CD8-positive, alpha-beta memory T cell (primary cell): Measurements from ENCODE around the gene PGBD2. TPM values are rescaled to one million over a fixed set of nuclear protein-coding genes. Genes with fewer than 3 reads are reported as not detected.
"Not testable (repeated sequence)": the region's sequence is repeated elsewhere in the genome, so short reads cannot be mapped to it uniquely, and the experiment has no call there.

Source experiments
- CTCF ChIA-PET: fragments of 350-600 bp; sonication (Branson Sonifier 250); formaldehyde crosslinking; loops from one replicate; lab custom pipeline; 2021; ENCODE audit warnings: antibody characterized with exemption; lab: Charles Lee
- POLR2A ChIA-PET: fragments of 350-600 bp; sonication (Branson Sonifier 250); formaldehyde crosslinking; loops from one replicate; lab custom pipeline; 2021; ENCODE audit warnings: antibody characterized with exemption; lab: Charles Lee
- DNase-seq, 5 donors: peaks; one replicate each; pipeline versions ENCODE4 v3.0.0 to v3.0.0-alpha.2; 2020 to 2022; ENCODE audit warnings: mixed read lengths in 1 of 5
- H3K27ac ChIP-seq: one replicate; pipeline ENCODE4 v1.7.0; 2013; ENCODE audit warnings: low read depth, mild to moderate bottlenecking, low read length, moderate library complexity
- H3K27me3 ChIP-seq: 2 replicates; pipeline ENCODE4 v1.7.0; 2013; ENCODE audit warnings: low read length, mild to moderate bottlenecking; ENCODE audit not compliant: insufficient read depth, poor library complexity, severe bottlenecking
- H3K36me3 ChIP-seq: 2 replicates; pipeline ENCODE4 v1.7.0; 2013; ENCODE audit warnings: mild to moderate bottlenecking, low read length, moderate library complexity; ENCODE audit not compliant: insufficient read depth
- H3K4me1 ChIP-seq: 2 replicates; pipeline ENCODE4 v1.7.0; 2013; ENCODE audit warnings: mild to moderate bottlenecking, low read length, moderate library complexity; ENCODE audit not compliant: insufficient read depth
- H3K4me3 ChIP-seq: 2 replicates; pipeline ENCODE4 v1.7.0; 2013; ENCODE audit warnings: mild to moderate bottlenecking, low read length
- H3K9me3 ChIP-seq: 2 replicates; pipeline ENCODE4 v1.7.0; 2013; ENCODE audit warnings: mild to moderate bottlenecking, low read length
- H3K27ac Mint-ChIP-seq, 8 donors: one replicate each; pipeline ENCODE4 v1.8.0; 2020 to 2021; ENCODE audit warnings: mixed read lengths in 8 of 8, mild to moderate bottlenecking in 6 of 8, inconsistent platforms in 3 of 8, moderate library complexity in 3 of 8
- H3K27me3 Mint-ChIP-seq, 2 donors: one replicate each; pipeline ENCODE4 v1.8.0; 2020 to 2021; ENCODE audit warnings: mixed read lengths in 2 of 2, mild to moderate bottlenecking in 1 of 2, moderate library complexity in 1 of 2
- H3K36me3 Mint-ChIP-seq, 3 donors: one replicate each; pipeline ENCODE4 v1.8.0; 2020 to 2021; ENCODE audit warnings: mixed read lengths in 3 of 3, inconsistent platforms in 1 of 3, mild to moderate bottlenecking in 1 of 3
- H3K4me1 Mint-ChIP-seq, 3 donors: one replicate each; pipeline ENCODE4 v1.8.0; 2020 to 2021; ENCODE audit warnings: mixed read lengths in 3 of 3, inconsistent platforms in 1 of 3, mild to moderate bottlenecking in 1 of 3
- H3K4me3 Mint-ChIP-seq, 7 donors: one replicate each; pipeline ENCODE4 v1.8.0; 2020 to 2021; ENCODE audit warnings: mixed read lengths in 7 of 7, mild to moderate bottlenecking in 6 of 7, moderate library complexity in 4 of 7, inconsistent platforms in 2 of 7
- H3K9me3 Mint-ChIP-seq, 5 donors: one replicate each; pipeline ENCODE4 v1.8.0; 2020 to 2022; ENCODE audit warnings: mixed read lengths in 5 of 5, mild to moderate bottlenecking in 3 of 5, moderate library complexity in 2 of 5, inconsistent platforms in 1 of 5
- polyA plus RNA-seq: library from polyadenylated mRNA; unstranded; fragments of 300-500 nt; fragmentation: Illumina TruSeq; gene quantifications from one replicate; pipeline ENCODE4 v1.2.3, GENCODE V29; 2021
- total RNA-seq, 2 experiments: library from RNA; stranded (reverse); gene quantifications; one replicate each; pipeline ENCODE4 v1.2.3, GENCODE V29; 2021

PGBD2 gene
- total and polyA plus RNA-seq, 3 experiments from 2014 or later = 7.0 to 13.7 (median 8.1) TPM

GRCh38 chr1:248873993-248874533, 32.0 kb upstream of the PGBD2 start:
- H3K4me3 ChIP-seq = peak overlapping the region; percentile 88
- ChIA-PET CTCF (interaction anchor here (0.7 to 2.6 kb wide), 10 partner anchors 10 to 49 kb away, joined by 3 to 14 read pairs (median 4); partner anchors contain the start of genes SH3BP5L and ZNF692), POLR2A (interaction anchor here (0.7 to 2.3 kb wide), 5 partner anchors 10 to 48 kb away, joined by 3 to 17 read pairs (median 5); partner anchors contain the start of genes SH3BP5L, ZNF672 and ZNF692)
- peaks cover 0 to 14% of the 10 kb centered on the region in 2 donors for H3K27me3 Mint-ChIP-seq
- H3K36me3 Mint-ChIP-seq = peaks cover 0 to 14% (median 5%) of the 10 kb centered on the region in 3 donors
- peak overlapping the region; percentile 87 for H3K27ac ChIP-seq
- peak overlapping the region; percentile 93 to 99 (median 97) for H3K4me3 Mint-ChIP-seq
- H3K36me3 ChIP-seq = no peaks in the 10 kb centered on the region
- peak; percentile 71 to 93 (median 90) for DNase-seq
- no peaks in the 10 kb centered on the region for H3K4me1 ChIP-seq
- peak overlapping the region; percentile 92 to 100 (median 99) for H3K27ac Mint-ChIP-seq
- H3K9me3 ChIP-seq = no peaks in the 10 kb centered on the region
- H3K27me3 ChIP-seq = no peaks in the 10 kb centered on the region
- H3K9me3 Mint-ChIP-seq = peaks cover 0 to 10% (median 2%) of the 10 kb centered on the region in 5 donors
- H3K4me1 Mint-ChIP-seq = peaks cover 28 to 49% (median 41%) of the 10 kb centered on the region in 3 donors

- no peak overlapping the region for H3K27ac Mint-ChIP-seq
- H3K4me3 ChIP-seq = no peak overlapping the region
- H3K4me1 Mint-ChIP-seq = peaks cover 10 to 16% (median 13%) of the 10 kb centered on the region in 3 donors
- no peaks in the 10 kb centered on the region for H3K27me3 ChIP-seq
- H3K4me3 Mint-ChIP-seq = no peak overlapping the region
- H3K36me3 ChIP-seq = no peaks in the 10 kb centered on the region
- POLR2A ChIA-PET = no interaction called here
- H3K27me3 Mint-ChIP-seq = peaks cover 0 to 3% of the 10 kb centered on the region in 2 donors
- no peaks in the 10 kb centered on the region for H3K9me3 Mint-ChIP-seq
- H3K4me1 ChIP-seq = no peaks in the 10 kb centered on the region
- DNase-seq = no peak
- H3K27ac ChIP-seq = no peak overlapping the region
- H3K9me3 ChIP-seq = no peaks in the 10 kb centered on the region
- CTCF ChIA-PET = no interaction called here
- no peaks in the 10 kb centered on the region for H3K36me3 Mint-ChIP-seq
Measured at GRCh38 chr1:248881261-248881660, 24.8 kb upstream of the PGBD2 start.

GRCh38 chr1:248882427-248882826, 23.6 kb upstream of the PGBD2 start:
- H3K4me1 ChIP-seq, CTCF ChIA-PET: not testable (repeated sequence)

GRCh38 chr1:248884632-248885295, 21.3 kb upstream of the PGBD2 start:
- no peaks in the 10 kb centered on the region for H3K27me3 ChIP-seq
- ChIA-PET POLR2A (interaction anchor here (0.5 to 0.8 kb wide), 2 partner anchors 17 to 21 kb away, joined by 3 to 6 read pairs; partner anchors contain the start of gene PGBD2), CTCF (interaction anchor here (1.7 kb wide), 1 partner anchor 10 kb away, joined by 5 read pairs; no protein-coding TSS in a partner anchor)
- no peaks in the 10 kb centered on the region for H3K9me3 ChIP-seq
- DNase-seq = no peak
- H3K4me1 Mint-ChIP-seq = no peaks in the 10 kb centered on the region
- no peaks in the 10 kb centered on the region for H3K36me3 Mint-ChIP-seq
- no peaks in the 10 kb centered on the region for H3K9me3 Mint-ChIP-seq
- H3K27ac Mint-ChIP-seq = no peak overlapping the region
- no peaks in the 10 kb centered on the region for H3K4me1 ChIP-seq
- H3K4me3 ChIP-seq = no peak overlapping the region
- peaks cover 0 to 11% of the 10 kb centered on the region in 2 donors for H3K27me3 Mint-ChIP-seq
- no peak overlapping the region for H3K4me3 Mint-ChIP-seq
- no peaks in the 10 kb centered on the region for H3K36me3 ChIP-seq
- no peak overlapping the region for H3K27ac ChIP-seq

More at GRCh38 chr1:248882427-248882826, 23.6 kb upstream of the PGBD2 start:
- H3K36me3 Mint-ChIP-seq, H3K4me1 Mint-ChIP-seq, H3K27me3 ChIP-seq, H3K36me3 ChIP-seq, H3K27ac Mint-ChIP-seq, H3K4me3 ChIP-seq, H3K9me3 Mint-ChIP-seq, DNase-seq, H3K27ac ChIP-seq, H3K9me3 ChIP-seq, POLR2A ChIA-PET, H3K27me3 Mint-ChIP-seq, H3K4me3 Mint-ChIP-seq: not testable (repeated sequence)

GRCh38 chr1:248885646-248886045, 20.4 kb upstream of the PGBD2 start:
- H3K36me3 Mint-ChIP-seq = no peaks in the 10 kb centered on the region
- H3K27me3 Mint-ChIP-seq = peaks cover 0 to 15% of the 10 kb centered on the region in 2 donors
- no peak overlapping the region for H3K27ac ChIP-seq
- ChIA-PET CTCF (no interaction called here), POLR2A (no interaction called here)
- H3K27me3 ChIP-seq = no peaks in the 10 kb centered on the region
- no peak overlapping the region for H3K4me3 Mint-ChIP-seq
- no peaks in the 10 kb centered on the region for H3K4me1 Mint-ChIP-seq
- no peaks in the 10 kb centered on the region for H3K4me1 ChIP-seq
- H3K27ac Mint-ChIP-seq = no peak overlapping the region
- H3K9me3 Mint-ChIP-seq = no peaks in the 10 kb centered on the region
- DNase-seq = no peak
- H3K9me3 ChIP-seq = no peaks in the 10 kb centered on the region
- no peak overlapping the region for H3K4me3 ChIP-seq
- H3K36me3 ChIP-seq = no peaks in the 10 kb centered on the region

GRCh38 chr1:248886237-248886895, 19.7 kb upstream of the PGBD2 start:
- Mint-ChIP-seq H3K27me3 (peaks cover 0 to 23% of the 10 kb centered on the region in 2 donors), H3K4me1 (no peaks in the 10 kb centered on the region), H3K36me3 (no peaks in the 10 kb centered on the region), H3K4me3 (no peak overlapping the region), H3K9me3 (no peaks in the 10 kb centered on the region), H3K27ac (no peak overlapping the region)
- Histone ChIP-seq H3K4me1 (no peaks in the 10 kb centered on the region), H3K4me3 (no peak overlapping the region), H3K27me3 (no peaks in the 10 kb centered on the region), H3K9me3 (no peaks in the 10 kb centered on the region), H3K27ac (no peak overlapping the region), H3K36me3 (no peaks in the 10 kb centered on the region)
- POLR2A ChIA-PET = no interaction called here
- CTCF ChIA-PET = no interaction called here
- no peak for DNase-seq

- H3K27me3 Mint-ChIP-seq = peaks cover 7 to 49% of the 10 kb centered on the region in 2 donors
- CTCF ChIA-PET = not testable (repeated sequence)
Measured at GRCh38 chr1:248889914-248890243, 16.2 kb upstream of the PGBD2 start.

More at GRCh38 chr1:248889914-248890243, 16.2 kb upstream of the PGBD2 start:
- not testable (repeated sequence) for H3K27me3 ChIP-seq, H3K27ac Mint-ChIP-seq, H3K36me3 ChIP-seq, H3K4me3 ChIP-seq, H3K9me3 ChIP-seq, H3K4me3 Mint-ChIP-seq, H3K4me1 ChIP-seq, DNase-seq, H3K36me3 Mint-ChIP-seq, H3K4me1 Mint-ChIP-seq, H3K9me3 Mint-ChIP-seq
- H3K27ac ChIP-seq = peak overlapping the region; percentile 68
- POLR2A ChIA-PET = interaction anchor here (0.7 kb wide), 1 partner anchor 9 kb away, joined by 6 read pairs; no protein-coding TSS in a partner anchor
